OCI-LY7 (cell line): ENCODE results near the gene EIF3L. TPM values are rescaled to one million over a fixed set of nuclear protein-coding genes. Genes with fewer than 3 reads are reported as not detected.

Source experiments
- BruUV-seq: library from RNA; stranded (reverse); fragments of 400-500 nt; replicated peaks from 2 replicates; lab custom pipeline; 2021; lab: Mats Ljungman, UMichigan
- CTCF ChIA-PET: fragments of 300-600 bp; sonication (Branson Sonifier 250); formaldehyde crosslinking; loops from one replicate; lab custom pipeline; 2022; ENCODE audit warnings: antibody characterized with exemption; ENCODE audit not compliant: unreplicated experiment; lab: Charles Lee
- POLR2A ChIA-PET: fragments of 300-600 bp; sonication (Branson Sonifier 250); formaldehyde crosslinking; loops from one replicate; lab custom pipeline; 2022; ENCODE audit warnings: antibody characterized with exemption; lab: Charles Lee
- DNase-seq: peaks from one replicate; pipeline ENCODE4 v3.0.0-alpha.2; 2015; ENCODE audit warnings: low spot score
- H2AFZ ChIP-seq: fragments of 200-600 bp; sonication (generic), shearing (Covaris generic); 2 replicates; pipeline ENCODE4 v1.6.1; 2014; ENCODE audit warnings: mild to moderate bottlenecking, antibody characterized with exemption, low read length, moderate library complexity
- H3K27ac ChIP-seq: fragments of 200-600 bp; sonication (generic); 2 replicates; pipeline ENCODE4 v1.5.1; 2014; ENCODE audit warnings: mixed run types, low read depth, mild to moderate bottlenecking, moderate library complexity, low read length, inconsistent platforms; ENCODE audit not compliant: poor library complexity, severe bottlenecking
- H3K36me3 ChIP-seq: fragments of 200-600 bp; sonication (generic); 2 replicates; pipeline ENCODE4 v1.6.1; 2014; ENCODE audit warnings: mild to moderate bottlenecking, antibody characterized with exemption, low read length, moderate library complexity, mixed read lengths; ENCODE audit not compliant: insufficient read depth
- H3K4me1 ChIP-seq: fragments of 200-600 bp; sonication (generic); 2 replicates; pipeline ENCODE4 v1.5.1; 2014; ENCODE audit warnings: mild to moderate bottlenecking, low read length; ENCODE audit not compliant: insufficient read depth, poor library complexity, severe bottlenecking
- H3K4me2 ChIP-seq: fragments of 200-600 bp; sonication (generic); 2 replicates; pipeline ENCODE4 v1.6.1; 2014; ENCODE audit warnings: mild to moderate bottlenecking, low read length
- H3K4me3 ChIP-seq: fragments of 200-600 bp; sonication (generic); 2 replicates; pipeline ENCODE4 v1.5.1; 2014; ENCODE audit warnings: mild to moderate bottlenecking, low read depth, low read length; ENCODE audit not compliant: poor library complexity, severe bottlenecking
- H3K79me2 ChIP-seq: fragments of 200-600 bp; sonication (generic); 2 replicates; pipeline ENCODE4 v1.6.1; 2016; ENCODE audit warnings: low read depth, mild to moderate bottlenecking, low read length, moderate library complexity, mixed read lengths; ENCODE audit not compliant: insufficient read depth
- H3K9me2 ChIP-seq: fragments of 200-600 bp; sonication (generic); 2 replicates; pipeline ENCODE4 v1.6.1; 2016; ENCODE audit warnings: mild to moderate bottlenecking, low read length, mixed read lengths; ENCODE audit not compliant: insufficient read depth
- H3K9me3 ChIP-seq: fragments of 200-600 bp; sonication (generic); 2 replicates; pipeline ENCODE4 v1.6.1; 2014; ENCODE audit warnings: mild to moderate bottlenecking, mixed run types, low read length, mixed read lengths
- H4K20me1 ChIP-seq: fragments of 200-600 bp; sonication (generic); 2 replicates; pipeline ENCODE4 v1.6.1; 2014; ENCODE audit warnings: mild to moderate bottlenecking, antibody characterized with exemption, low read length, moderate library complexity, mixed read lengths; ENCODE audit not compliant: insufficient read depth
- CTCF ChIP-seq: fragments of 200-600 bp; sonication (generic); conservative IDR thresholded peaks from 2 replicates; pipeline ENCODE4 v1.5.1; 2014; ENCODE audit warnings: mild to moderate bottlenecking, antibody characterized with exemption, low read length, moderate library complexity, mixed read lengths
- EZH2phosphoT487 ChIP-seq: fragments of 200-600 bp; sonication (generic); IDR thresholded peaks from 2 replicates; pipeline ENCODE4 v1.6.1; 2018; ENCODE audit warnings: low read depth, borderline replicate concordance, mild to moderate bottlenecking, mixed run types, antibody characterized with exemption, low read length, moderate library complexity, mixed read lengths
- intact Hi-C: fragments of 100-400 bp; cut with micrococcal nuclease; formaldehyde crosslinking; loops from one replicate; pipeline ENCODE4 v1.10.0; 2022; ENCODE audit not compliant: unreplicated experiment
- total RNA-seq, 2 experiments: library from RNA; depleted of rRNA in 1 of 2; stranded (reverse); fragments of >200 nt in 1 of 2; shearing (Covaris generic) in 1 of 2; gene quantifications; 2 replicates each; pipeline ENCODE4 v1.2.3, GENCODE V29; 2014 to 2022

EIF3L gene
- total RNA-seq, 2 experiments from 2014 or later = 503 to 596 TPM

GRCh38 chr22:37823134-37823985, 25.9 kb upstream of the EIF3L start, which contains the start of gene GALR3:
Gene GALR3, plus strand, starts transcription at chr22:37823382. Its CDS starts 25 bp downstream, at chr22:37823407.
- Histone ChIP-seq H2AFZ (no peak within 1 kb of the TSS), H3K4me1 (no peaks in the 10 kb centered on the region), H3K79me2 (no peaks in the 10 kb centered on the region), H3K4me2 (no peak within 1 kb of the TSS), H4K20me1 (no peaks in the 10 kb centered on the region), H3K4me3 (no peak within 1 kb of the TSS), H3K27ac (no peak within 1 kb of the TSS), H3K36me3 (no peaks in the 10 kb centered on the region), H3K9me2 (no peaks in the 10 kb centered on the region), H3K9me3 (no peaks in the 10 kb centered on the region)
- POLR2A ChIA-PET = no interaction called here
- BruUV-seq = no TSS peak
- TF ChIP-seq EZH2phosphoT487 (no peak), CTCF (no peak)
- CTCF ChIA-PET = interaction anchor here (0.7 kb wide), 1 partner anchor 24 kb away, joined by 3 read pairs; no protein-coding TSS in a partner anchor
- intact Hi-C loops = no loop called here
- no peak for DNase-seq

DNA sequence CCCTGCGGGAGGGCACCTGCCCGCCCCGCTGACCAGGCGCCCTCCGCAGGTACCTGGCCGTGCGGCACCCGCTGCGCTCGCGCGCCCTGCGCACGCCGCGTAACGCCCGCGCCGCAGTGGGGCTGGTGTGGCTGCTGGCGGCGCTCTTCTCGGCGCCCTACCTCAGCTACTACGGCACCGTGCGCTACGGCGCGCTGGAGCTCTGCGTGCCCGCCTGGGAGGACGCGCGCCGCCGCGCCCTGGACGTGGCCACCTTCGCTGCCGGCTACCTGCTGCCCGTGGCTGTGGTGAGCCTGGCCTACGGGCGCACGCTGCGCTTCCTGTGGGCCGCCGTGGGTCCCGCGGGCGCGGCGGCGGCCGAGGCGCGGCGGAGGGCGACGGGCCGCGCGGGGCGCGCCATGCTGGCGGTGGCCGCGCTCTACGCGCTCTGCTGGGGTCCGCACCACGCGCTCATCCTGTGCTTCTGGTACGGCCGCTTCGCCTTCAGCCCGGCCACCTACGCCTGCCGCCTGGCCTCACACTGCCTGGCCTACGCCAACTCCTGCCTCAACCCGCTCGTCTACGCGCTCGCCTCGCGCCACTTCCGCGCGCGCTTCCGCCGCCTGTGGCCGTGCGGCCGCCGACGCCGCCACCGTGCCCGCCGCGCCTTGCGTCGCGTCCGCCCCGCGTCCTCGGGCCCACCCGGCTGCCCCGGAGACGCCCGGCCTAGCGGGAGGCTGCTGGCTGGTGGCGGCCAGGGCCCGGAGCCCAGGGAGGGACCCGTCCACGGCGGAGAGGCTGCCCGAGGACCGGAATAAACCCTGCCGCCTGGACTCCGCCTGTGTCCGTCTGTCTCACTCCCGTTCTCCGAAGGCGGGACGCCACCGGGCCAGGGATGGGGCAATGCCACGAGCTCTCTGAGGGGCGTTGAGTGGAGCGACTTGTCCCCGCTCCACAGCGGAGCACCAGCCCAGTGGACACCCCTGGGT, 24.3 kb upstream of the EIF3L start:
- Histone ChIP-seq H3K9me2 (no peaks in the 10 kb centered on the region), H3K27ac (no peak overlapping the region), H3K4me1 (no peaks in the 10 kb centered on the region), H2AFZ (no peak overlapping the region), H3K4me3 (no peak overlapping the region), H3K9me3 (no peaks in the 10 kb centered on the region), H3K4me2 (no peak overlapping the region), H3K36me3 (0 out of 2 replicates have a peak, but pooled peaks cover 13% of the 10 kb centered on the region), H3K79me2 (no peaks in the 10 kb centered on the region), H4K20me1 (no peaks in the 10 kb centered on the region)
- no TSS peak for BruUV-seq
- TF ChIP-seq CTCF = no peak
- POLR2A ChIA-PET = interaction anchor here (0.6 kb wide), 1 partner anchor 38 kb away, joined by 4 read pairs; no protein-coding TSS in a partner anchor
- intact Hi-C loops = no loop called here
- DNase-seq = no peak
- CTCF ChIA-PET = no interaction called here
